GM18868 (cell line): ENCODE measurements around the gene TDRD10.
"Not testable (repeated sequence)": the region's sequence is repeated elsewhere in the genome, so short reads cannot be mapped to it uniquely, and the experiment has no call there.

Source experiments
- ATAC-seq: cut with Tn5 transposase; IDR thresholded peaks from one replicate; pipeline ENCODE4 v1.9.1; 2021; ENCODE audit warnings: mild to moderate bottlenecking, moderate library complexity; ENCODE audit not compliant: unreplicated experiment

Gene TDRD10

GRCh38 chr1:154478639-154479038, 23.4 kb upstream of the TDRD10 start:
- no peak for ATAC-seq

- no peak for ATAC-seq
Measured at GRCh38 chr1:154479764-154480421, 22.1 kb upstream of the TDRD10 start.

GRCh38 chr1:154481053-154481452, 21.0 kb upstream of the TDRD10 start:
- ATAC-seq = no peak

GRCh38 chr1:154483941-154484803, 17.8 kb upstream of the TDRD10 start:
- no peak for ATAC-seq

- no peak for ATAC-seq
Measured at GRCh38 chr1:154485106-154485505, 16.9 kb upstream of the TDRD10 start.

- ATAC-seq = no peak
Measured at GRCh38 chr1:154485910-154486496, 16.0 kb upstream of the TDRD10 start.

GRCh38 chr1:154486756-154487155, 15.3 kb upstream of the TDRD10 start:
- not testable (repeated sequence) for ATAC-seq

GRCh38 chr1:154488922-154489321, 13.1 kb upstream of the TDRD10 start:
- no peak for ATAC-seq

- no peak for ATAC-seq
Measured at GRCh38 chr1:154489695-154490274, 12.2 kb upstream of the TDRD10 start.

GRCh38 chr1:154490317-154490716, 11.7 kb upstream of the TDRD10 start:
- no peak for ATAC-seq

- peak; percentile 60 for ATAC-seq
Measured at GRCh38 chr1:154492115-154492514, 9.9 kb upstream of the TDRD10 start.

GRCh38 chr1:154493276-154493675, 8.7 kb upstream of the TDRD10 start:
- no peak for ATAC-seq

GRCh38 chr1:154495496-154496273, 6.3 kb upstream of the TDRD10 start:
- no peak for ATAC-seq

GRCh38 chr1:154496383-154496782, 5.6 kb upstream of the TDRD10 start:
- ATAC-seq = no peak

- ATAC-seq = no peak
Measured at GRCh38 chr1:154497026-154497806, 4.8 kb upstream of the TDRD10 start.

- ATAC-seq = no peak
Measured at GRCh38 chr1:154499446-154499845, 2.6 kb upstream of the TDRD10 start.

GRCh38 chr1:154500533-154500932, 1.5 kb upstream of the TDRD10 start:
- no peak for ATAC-seq

GRCh38 chr1:154501423-154502065, 475 bp upstream of the TDRD10 start:
- ATAC-seq = no peak

- ATAC-seq = no peak
Measured at GRCh38 chr1:154502744-154503115, 711 bp downstream of the TDRD10 start.

GRCh38 chr1:154503898-154504297, 1.9 kb downstream of the TDRD10 start:
- ATAC-seq = no peak
